H1 (cell line): ENCODE data around the gene PPARA. TPM values are rescaled to one million over a fixed set of nuclear protein-coding genes. Genes with fewer than 3 reads are reported as not detected.

ENCODE experiments used
- CBX8 ChIP-seq: fragments of 300-800, 300-1000 bp; sonication (generic); IDR thresholded peaks from 2 replicates; pipeline ENCODE4 v1.7.1; 2016; ENCODE audit warnings: low read depth, low read length, borderline replicate concordance
- HDAC6 ChIP-seq: IDR thresholded peaks from one replicate; pipeline ENCODE4 v1.7.1; 2012; ENCODE audit warnings: low read depth, mild to moderate bottlenecking, inconsistent platforms, low read length, moderate library complexity
- JUN ChIP-seq: IDR thresholded peaks from 2 replicates; pipeline ENCODE4 v1.6.1; 2011; ENCODE audit warnings: low read depth, mild to moderate bottlenecking, improper control_type of control experiment, low read length
- POLR2AphosphoS5 ChIP-seq: IDR thresholded peaks from 2 replicates; pipeline ENCODE4 v1.6.1; 2011; ENCODE audit warnings: low read depth, low read length
- SAP30 ChIP-seq: fragments of 300-600 bp; sonication (generic); IDR thresholded peaks from 2 replicates; pipeline ENCODE4 v1.7.1; 2012; ENCODE audit warnings: low read length, moderate library complexity, mild to moderate bottlenecking, inconsistent platforms; ENCODE audit not compliant: insufficient read depth, insufficient replicate concordance
- SIX5 ChIP-seq: IDR thresholded peaks from 2 replicates; pipeline ENCODE4 v1.6.1; 2011; ENCODE audit warnings: mild to moderate bottlenecking, low read depth, low read length
- polyA plus RNA-seq, 7 experiments: library from polyadenylated mRNA; depleted of rRNA in 3 of 7; stranded (reverse) in 5 of 7; unstranded in 2 of 7; fragments of >200 nt in 5 of 7; fragments of 200-250 nt in 2 of 7; gene quantifications; 1 replicate in 5 of 7; 2 replicates in 1 of 7; 4 replicates in 1 of 7; pipeline versions ENCODE4 v1.2.1 to v1.2.3, GENCODE V29; 2011 to 2013; ENCODE audit warnings: missing spikeins in 2 of 7, mixed read lengths in 2 of 7
- total RNA-seq: library from RNA; stranded (reverse); fragmentation: NEBNext Ultra II Directional; extraction: Animal tissue kit (Norgen Biotek cat#: 25700); gene quantifications from 2 replicates; pipeline ENCODE4 v1.2.1, GENCODE V29; 2021
- TF ChIP-seq, protein P1 (sequence below): IDR thresholded peaks from 2 replicates; pipeline ENCODE4 v1.6.1; 2012; ENCODE audit warnings: low read length, inconsistent platforms

PPARA gene
- total and polyA plus RNA-seq, 2 of the 8 experiments (the other 6 are each of a cell fraction or from before 2014, with no cell fraction given), result 3.1 to 8.2 TPM

DNA sequence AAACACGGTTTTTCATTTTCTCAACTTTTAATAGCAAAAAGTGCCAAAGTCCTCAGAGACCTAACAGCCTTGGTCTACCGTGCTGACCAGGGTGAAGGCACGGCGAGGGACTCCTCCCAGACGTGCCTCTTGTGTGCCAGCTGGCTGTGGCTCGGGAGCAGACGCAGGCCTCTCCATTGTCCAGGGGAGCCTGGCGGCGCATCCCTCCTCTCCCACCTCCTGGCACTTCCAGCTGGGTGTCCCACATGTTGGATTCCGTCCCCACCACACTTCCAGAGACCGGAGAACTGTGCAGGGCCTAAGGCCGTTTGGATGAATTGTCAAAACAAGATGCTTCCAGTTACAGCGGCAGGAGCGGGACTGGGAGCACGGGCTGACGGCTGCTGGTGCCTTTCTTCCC, 88.2 kb downstream of the PPARA start (continued):
- TF ChIP-seq, protein P1, sequence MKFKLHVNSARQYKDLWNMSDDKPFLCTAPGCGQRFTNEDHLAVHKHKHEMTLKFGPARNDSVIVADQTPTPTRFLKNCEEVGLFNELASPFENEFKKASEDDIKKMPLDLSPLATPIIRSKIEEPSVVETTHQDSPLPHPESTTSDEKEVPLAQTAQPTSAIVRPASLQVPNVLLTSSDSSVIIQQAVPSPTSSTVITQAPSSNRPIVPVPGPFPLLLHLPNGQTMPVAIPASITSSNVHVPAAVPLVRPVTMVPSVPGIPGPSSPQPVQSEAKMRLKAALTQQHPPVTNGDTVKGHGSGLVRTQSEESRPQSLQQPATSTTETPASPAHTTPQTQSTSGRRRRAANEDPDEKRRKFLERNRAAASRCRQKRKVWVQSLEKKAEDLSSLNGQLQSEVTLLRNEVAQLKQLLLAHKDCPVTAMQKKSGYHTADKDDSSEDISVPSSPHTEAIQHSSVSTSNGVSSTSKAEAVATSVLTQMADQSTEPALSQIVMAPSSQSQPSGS, result no peak
- TF ChIP-seq POLR2AphosphoS5 (no peak), CBX8 (no peak), JUN (no peak), HDAC6 (no peak), SIX5 (no peak), SAP30 (no peak)
